ENCODE measurements around the gene CIP2A. TPM values are rescaled to one million over a fixed set of nuclear protein-coding genes. Genes with fewer than 3 reads are reported as not detected.

CIP2A gene
- total RNA-seq, 1 experiment from 2014 or later, result 34.2 TPM

DNA sequence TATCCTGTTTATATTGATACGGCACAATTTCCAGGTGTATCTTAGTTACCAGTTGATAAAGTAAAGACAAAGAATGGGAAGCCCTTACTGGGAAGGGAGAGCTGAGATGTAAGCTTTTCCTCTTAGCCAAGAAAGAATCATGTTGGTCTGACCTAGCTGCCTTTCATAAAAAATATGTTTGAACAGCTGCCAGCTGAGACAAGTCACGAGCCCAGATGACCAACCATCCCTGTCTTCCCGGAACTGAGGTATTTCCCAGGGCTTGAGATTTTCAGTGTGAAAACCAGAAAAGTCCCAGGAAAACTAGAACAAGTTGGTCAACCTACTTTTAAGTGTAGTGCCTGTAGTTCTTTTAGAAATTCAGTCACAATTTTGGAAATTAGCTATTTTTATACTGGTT, 75.3 kb downstream of the CIP2A start:
- Histone ChIP-seq H4K5ac (ENCODE audit: insufficient read length, low read depth, low read length) (no peak overlapping the region), H3K27me3 (ENCODE audit: insufficient read depth, low read length) (no peaks in the 10 kb centered on the region), H2AFZ (ENCODE audit: low read length) (no peak overlapping the region), H4K20me1 (ENCODE audit: control insufficient read depth, insufficient read depth, insufficient read length) (no peaks in the 10 kb centered on the region), H2BK5ac (ENCODE audit: insufficient read length, low read length) (no peak overlapping the region), H3K23me2 (ENCODE audit: insufficient read length, low read depth, low read length, poor library complexity, severe bottlenecking) (no peaks in the 10 kb centered on the region), H2BK20ac (ENCODE audit: low read depth, low read length, poor library complexity, severe bottlenecking) (no peak overlapping the region), H3K9ac (ENCODE audit: extremely low read depth, insufficient read length, low read length) (no peak overlapping the region), H3T11ph (ENCODE audit: low read length) (no peak overlapping the region), H2BK120ac (ENCODE audit: low read depth, low read length, poor library complexity, severe bottlenecking) (no peak overlapping the region), H2BK12ac (ENCODE audit: insufficient read length, low read depth, low read length) (no peak overlapping the region), H3K23ac (ENCODE audit: insufficient read length, low read depth, low read length) (no peak overlapping the region), H3K4me1 (ENCODE audit: insufficient read depth, low read length) (no peaks in the 10 kb centered on the region), H3K4me2 (ENCODE audit: insufficient read depth, insufficient read length, low read length) (no peak overlapping the region), H4K91ac (ENCODE audit: insufficient read length, low read depth, low read length) (no peak overlapping the region), H3K79me2 (ENCODE audit: insufficient read depth, low read length) (no peaks in the 10 kb centered on the region), H3K14ac (ENCODE audit: insufficient read depth, low read length) (no peak overlapping the region), H3K4ac (ENCODE audit: low read depth, low read length) (no peak overlapping the region), H3K27ac (ENCODE audit: insufficient read length, low read depth, low read length) (no peak overlapping the region), H2AK5ac (ENCODE audit: insufficient read length, low read length) (no peak overlapping the region), H3K56ac (ENCODE audit: insufficient read length, low read depth, low read length) (no peak overlapping the region), H4K8ac (replicated peaks; ENCODE audit: insufficient read length, low read depth, low read length) (no peak overlapping the region), H3K18ac (ENCODE audit: insufficient read length, low read depth, low read length) (no peak overlapping the region), H3K9me3 (ENCODE audit: control insufficient read depth, low read depth, low read length) (no peaks in the 10 kb centered on the region), H3K79me1 (ENCODE audit: insufficient read depth, low read depth, low read length, poor library complexity, severe bottlenecking) (no peaks in the 10 kb centered on the region), H2BK15ac (ENCODE audit: low read depth, low read length) (no peak overlapping the region)
- Mint-ChIP-seq H3K9me3 (no peaks in the 10 kb centered on the region), H3K27ac (no peak overlapping the region), H3K4me1 (peaks cover 4 to 8% of the 10 kb centered on the region in 2 experiments), H3K36me3 (ENCODE audit: insufficient read depth in 1 of 3, low read depth in 3 of 3) (no peaks in the 10 kb centered on the region), H3K27me3 (ENCODE audit: low read depth) (no peaks in the 10 kb centered on the region), H3K4me3 (no peak overlapping the region)
- no peak for TF ChIP-seq CTCF (conservative IDR thresholded peaks at IDR 0.05)
- WGBS (ENCODE audit: extremely low coverage, insufficient read length, low lambda C conversion rate), result no CpG with 5 or more reads among the region's 3 CpGs
- no peak for DNase-seq
